GM19452 (cell line): Measurements from ENCODE around the gene CD34.
"Not testable (repeated sequence)": the region's sequence is repeated elsewhere in the genome, so short reads cannot be mapped to it uniquely, and the experiment has no call there.

ENCODE experiments used
- ATAC-seq: cut with Tn5 transposase; IDR thresholded peaks from one replicate; pipeline ENCODE4 v1.9.1; 2021; ENCODE audit not compliant: unreplicated experiment

The CD34 gene

DNA sequence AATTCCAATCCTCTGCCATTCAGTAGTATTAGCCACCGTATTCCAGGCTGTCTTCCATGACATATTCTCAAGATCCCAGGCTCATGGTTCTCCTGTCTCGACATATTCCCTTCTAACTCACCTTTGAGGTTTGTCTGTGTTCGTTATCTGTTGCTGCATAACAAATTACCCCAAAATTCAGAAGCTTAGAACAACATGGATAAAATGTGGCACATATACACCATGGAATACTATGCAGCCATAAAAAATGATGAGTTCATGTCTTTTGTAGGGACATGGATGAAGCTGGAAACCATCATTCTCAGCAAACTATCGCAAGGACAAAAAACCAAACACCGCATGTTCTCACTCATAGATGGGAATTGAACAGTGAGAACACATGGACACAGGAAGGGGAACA is 33.0 kb downstream of the CD34 start:
- ATAC-seq: not testable (repeated sequence)

DNA sequence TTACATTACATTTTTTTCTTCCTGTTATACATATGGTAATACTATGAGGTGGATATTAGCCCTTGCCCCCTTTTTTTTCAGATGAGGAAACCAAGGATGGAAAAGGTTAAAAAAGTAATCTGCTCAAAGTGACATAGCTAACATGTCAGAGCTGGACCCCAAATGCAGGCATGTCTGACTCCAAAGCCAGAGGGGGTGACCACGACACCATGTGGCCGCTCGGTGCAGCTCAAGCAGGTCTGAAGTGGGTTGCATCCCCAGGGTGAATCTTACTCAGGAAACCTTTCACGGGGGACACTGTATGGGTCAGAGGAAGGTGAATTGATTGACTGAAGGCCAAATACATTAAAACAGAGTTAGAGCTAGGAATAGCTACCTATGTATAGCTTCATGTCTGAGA is 34.8 kb downstream of the CD34 start:
- ATAC-seq: no peak

DNA sequence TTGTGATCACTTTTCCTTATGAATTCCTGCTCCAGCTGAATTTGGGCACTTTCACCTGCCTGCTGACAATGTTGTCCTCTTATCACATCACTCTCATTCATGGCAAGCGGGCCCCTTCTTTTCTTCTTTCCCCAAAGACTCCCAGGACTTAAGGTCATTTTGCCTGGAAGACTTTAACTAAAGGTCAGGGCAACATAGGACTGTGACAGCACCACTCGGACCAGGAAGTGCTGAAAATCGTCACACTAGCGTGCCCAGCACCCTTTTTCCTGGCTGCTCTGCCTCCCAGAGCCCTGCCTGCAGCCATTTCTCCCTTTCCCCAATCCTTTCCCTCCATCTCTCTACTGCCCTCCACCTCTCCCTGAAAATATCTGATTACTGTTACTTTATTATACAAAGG is 35.4 kb downstream of the CD34 start:
- ATAC-seq: no peak

DNA sequence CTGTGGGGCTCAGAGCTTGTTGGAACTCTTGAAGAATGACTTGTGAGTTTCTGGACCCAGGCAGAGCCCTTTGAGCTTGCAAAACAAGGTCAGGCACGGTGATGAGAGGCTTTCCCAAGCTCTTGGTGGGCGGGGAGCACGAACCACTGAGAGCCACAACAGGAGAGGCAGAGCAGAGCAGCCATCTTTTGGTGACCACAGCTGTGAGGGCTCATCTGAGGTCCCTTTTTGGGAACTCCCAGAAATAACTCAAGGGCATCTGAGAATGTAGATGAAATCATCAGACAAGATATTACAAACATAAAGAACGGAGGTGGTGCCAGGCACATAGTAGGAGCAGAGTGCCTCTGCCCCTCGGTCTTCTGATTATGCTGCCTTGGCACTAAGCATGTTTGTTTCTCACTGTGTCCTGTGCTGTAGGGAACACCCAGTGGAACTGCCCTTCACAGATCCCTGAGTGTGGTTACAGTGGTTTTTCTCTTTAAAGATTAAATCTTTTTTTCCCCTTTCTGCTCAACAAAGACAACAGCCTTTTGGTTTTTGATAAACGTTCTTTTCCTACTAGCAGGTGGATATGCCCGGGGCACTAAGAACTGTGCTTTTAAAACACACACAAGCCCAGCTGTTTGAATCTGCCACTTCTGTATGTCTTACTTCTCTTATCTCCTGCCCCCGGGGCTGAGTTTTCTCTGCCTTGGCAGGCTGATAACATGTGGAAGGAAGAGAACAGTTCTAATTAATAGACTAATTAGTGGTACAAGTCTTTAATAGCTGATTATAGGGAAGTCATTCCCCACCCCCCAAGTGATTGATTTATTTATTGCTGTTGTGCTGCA is 37.7 kb downstream of the CD34 start:
- ATAC-seq: no peak

DNA sequence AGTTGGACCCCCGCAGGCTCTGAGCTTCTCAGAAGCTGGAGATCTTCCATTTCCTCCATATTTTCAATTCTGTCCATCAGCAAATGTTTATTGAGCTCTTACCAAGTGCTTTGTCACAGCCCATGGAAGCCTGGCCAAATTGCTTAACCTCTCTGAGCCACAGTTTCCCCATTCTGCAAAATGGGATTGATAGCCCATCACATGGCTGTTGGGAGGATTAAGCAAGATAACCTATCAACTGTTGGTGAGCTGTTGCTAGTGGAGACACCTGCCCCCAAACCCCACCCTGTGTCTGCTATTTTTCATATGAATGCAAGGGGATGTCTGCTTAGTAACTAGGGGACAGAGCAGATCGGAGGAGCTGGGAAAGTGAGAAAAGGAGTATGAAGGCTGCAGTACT is 38.3 kb downstream of the CD34 start:
- ATAC-seq: no peak

DNA sequence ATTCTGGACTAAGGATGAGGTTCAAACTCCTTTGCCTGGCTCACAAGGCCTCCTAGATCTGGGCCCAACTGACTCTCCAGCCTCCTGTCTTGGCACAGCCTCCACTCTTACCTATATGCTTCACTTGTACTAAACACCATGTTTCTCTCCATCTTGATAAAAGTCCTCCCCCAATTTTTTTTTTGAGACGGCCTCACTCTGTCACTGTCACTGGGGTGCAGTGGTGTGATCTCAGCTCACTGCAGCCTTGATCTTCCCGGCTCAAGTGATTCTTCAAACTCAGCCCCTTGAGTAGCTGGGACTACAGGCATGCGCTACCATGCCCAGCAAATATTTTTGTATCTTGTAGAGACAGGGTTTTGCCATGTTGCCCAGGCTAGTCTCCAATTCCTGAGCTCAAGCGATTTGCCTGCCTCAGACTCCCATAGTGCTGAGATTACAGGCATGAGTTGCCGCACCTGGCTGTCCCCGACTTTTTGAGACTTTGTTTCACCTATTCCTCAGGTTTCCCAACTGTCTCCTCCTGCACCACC is 39.7 kb downstream of the CD34 start:
- no peak for ATAC-seq

DNA sequence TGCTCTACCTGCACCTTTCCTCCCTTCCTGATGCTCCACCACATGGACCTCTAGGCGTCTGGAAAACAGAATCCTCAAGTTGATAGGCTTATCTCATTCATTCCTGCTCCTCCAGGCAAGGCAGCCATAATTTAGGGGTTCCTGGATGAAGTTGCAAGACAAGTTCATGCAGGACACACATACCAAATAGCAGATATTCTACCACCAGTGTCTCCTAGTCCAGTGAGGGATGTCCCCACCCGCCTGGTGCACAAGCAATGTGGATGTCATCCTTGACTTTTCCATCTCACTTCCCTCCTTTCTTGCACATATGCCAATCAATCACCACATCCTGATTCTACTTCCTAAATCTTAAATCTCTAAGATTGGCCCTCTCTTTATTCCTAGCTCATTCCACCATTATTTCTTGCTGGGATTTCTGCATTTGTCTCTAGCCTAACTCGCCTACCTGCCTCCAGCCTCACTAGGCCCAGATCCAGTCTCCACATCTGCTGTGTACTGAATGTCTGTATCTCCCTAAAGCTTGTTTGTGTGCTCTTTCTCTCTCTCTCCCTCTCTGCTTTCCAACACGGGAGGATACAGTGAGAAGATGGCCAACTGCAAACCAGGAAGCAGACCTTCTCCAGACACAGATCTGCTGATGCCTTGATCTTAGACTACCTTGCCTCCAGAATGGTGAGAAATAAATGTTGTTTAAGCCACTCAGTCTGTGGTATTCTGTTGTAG is 40.5 kb downstream of the CD34 start:
- ATAC-seq: no peak

DNA sequence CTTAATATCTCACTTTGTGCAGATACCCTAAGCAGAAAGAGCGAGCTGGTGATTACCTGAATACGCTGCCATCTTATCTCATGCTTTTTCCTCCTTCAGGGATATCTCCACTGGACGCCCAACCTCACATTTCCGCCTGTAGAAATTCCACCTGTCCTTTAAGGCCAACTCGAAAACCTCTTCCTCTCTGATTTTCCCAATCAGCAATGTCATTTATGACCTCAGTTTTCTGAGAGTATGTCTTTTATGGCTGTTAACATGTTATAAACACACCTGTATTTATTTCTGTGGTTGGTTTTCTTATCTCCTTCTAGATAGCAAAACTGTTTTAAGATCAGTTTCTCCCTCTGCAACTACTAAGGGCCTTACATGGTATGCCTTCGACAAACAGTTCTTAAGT is 41.1 kb downstream of the CD34 start:
- ATAC-seq: no peak

DNA sequence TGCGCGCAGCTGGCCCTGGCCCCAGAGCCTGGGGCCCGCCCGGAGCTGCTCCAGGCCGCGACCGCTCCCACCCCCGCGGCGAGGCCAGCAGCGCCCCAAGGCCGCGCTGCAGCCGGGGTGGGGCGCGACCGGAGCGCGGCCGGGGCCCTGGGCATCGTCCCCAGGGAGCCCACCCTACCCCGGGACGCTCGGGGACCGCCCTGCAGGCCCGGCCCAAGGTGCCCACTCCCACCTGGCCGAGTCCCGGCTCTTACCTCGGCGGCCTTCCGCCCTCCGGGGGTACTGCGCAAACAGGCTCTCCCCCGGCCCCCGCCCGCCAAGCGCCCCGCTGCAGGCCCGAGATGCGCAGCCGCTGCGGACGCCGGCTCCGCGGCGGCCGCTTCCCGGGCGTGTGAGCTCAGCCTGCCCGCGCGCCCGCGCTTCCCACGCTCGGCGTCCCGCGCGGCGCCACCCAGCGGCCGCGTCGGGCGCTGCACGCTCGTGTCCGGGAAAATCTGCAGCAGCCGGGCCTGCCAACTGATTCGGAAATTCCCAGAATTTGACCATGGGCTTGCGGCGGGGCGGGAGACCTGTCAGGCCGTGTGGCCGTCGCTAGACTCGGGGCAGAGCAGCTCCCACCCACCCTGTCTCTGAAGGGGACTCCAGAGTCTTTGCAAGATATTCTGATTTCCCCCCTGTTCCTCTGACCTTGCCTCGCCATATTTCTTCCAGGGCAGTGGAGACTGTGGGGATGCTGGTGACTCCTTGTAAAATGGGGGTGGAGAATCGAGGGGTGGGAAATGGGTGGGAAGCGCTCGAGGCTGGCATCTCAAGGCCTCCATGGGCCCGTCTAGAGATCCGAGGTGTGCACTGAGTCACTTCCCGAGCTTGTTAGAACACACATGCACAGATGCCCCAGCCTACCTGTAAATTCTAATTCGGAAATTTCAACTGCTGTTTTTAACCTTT is 41.9 kb downstream of the CD34 start:
- peak; percentile 73 for ATAC-seq

DNA sequence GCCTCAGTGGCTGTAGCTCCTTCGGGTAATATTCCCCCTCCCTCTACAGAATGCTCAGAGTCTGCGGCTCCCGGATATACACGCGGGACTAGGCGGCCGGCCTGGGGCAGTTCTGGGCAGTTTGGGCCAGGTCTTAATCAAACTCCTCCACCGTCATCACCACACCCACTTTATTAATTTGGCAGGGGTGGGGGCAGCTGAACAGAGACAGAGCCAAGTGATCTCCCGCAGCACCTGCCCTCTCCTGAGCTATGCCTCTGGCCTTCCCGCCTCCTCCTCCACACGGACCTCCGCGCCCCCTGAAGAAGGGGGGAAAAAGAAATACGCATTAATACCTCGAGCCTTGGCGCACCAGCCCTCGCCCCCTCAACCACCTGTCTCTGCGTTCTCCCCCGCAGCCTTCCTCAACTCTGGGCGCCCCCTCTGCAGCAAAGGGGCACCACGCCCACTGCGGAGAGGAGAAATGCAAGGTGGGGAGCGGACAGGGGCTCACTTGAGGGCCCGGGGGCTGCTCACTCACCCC is 42.6 kb downstream of the CD34 start:
- no peak for ATAC-seq

DNA sequence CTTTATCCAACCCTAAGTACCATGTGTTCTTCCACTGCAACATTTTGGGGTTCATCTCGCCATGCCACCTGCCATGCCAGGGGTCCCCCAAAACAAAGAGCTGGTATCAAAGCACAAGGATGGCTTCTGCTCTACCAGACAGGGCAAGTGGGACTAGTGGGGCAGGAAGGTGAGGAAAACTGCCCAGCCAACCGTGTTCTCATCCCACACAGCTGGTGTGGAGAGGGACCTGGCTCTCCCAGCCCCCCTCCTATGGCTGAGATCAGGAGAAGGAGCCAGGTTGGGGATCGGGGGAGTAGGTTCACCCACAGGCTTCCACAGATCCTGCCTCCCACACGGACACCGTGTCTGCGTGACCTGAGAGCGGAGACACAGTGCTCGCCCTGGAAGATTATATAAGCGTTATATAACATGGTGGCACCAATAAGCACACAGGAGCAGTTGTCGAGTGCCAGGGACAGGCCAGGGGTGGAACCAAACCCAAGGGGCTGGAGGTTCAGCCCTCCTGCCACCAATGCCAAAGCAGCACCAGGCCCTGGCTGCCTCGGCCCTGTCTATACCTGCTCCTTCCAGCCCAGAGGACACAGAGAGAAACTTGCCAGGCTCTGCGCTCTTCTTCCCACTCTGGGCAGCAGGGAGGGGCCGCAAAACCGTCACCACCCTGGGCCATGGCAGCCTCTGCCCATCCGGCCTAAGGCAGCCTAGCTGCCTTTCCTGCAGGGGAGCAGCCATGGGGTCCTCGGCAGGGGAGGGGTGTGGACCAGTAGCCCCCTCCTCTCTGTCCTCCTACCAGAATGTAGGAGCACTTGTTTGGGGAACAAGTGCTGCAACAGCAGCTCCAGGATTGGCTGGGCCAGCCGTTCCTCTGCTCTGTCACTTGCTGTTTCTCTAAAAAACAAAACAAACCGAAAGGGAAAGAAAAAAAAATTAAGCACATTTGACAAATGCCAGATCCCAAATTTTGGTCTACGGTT is 43.5 kb downstream of the CD34 start:
- no peak for ATAC-seq

DNA sequence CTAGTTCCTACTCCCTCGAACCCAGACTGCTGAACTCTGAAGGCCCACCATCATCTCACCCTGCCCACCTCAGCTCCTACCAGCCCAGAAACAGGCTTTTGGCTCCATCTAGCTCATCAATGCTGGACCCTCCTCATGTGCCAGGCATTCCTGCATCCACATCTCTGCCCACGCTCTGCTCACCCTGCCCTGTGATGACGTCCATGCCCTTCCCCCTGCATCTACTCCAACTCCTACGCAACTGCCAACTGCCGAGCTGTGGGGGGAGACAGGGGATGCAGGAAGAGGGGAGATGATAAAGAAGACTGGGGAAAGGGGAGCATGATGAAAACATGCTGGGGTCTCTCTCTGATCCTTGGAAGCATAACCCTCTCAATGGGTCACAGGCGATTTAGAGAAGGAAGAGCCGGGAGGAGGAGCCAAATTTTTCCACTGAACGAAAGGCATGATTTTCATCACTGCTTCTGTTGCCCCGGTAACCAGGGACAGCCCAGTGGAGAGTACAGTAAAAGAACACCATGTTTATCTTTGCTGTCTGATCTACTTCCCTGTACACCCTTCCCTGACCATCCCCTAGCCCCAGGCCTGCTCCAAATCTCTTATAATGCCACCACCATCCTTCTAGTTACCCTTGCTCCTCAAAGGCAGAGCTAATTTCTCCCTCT is 44.3 kb downstream of the CD34 start:
- no peak for ATAC-seq

DNA sequence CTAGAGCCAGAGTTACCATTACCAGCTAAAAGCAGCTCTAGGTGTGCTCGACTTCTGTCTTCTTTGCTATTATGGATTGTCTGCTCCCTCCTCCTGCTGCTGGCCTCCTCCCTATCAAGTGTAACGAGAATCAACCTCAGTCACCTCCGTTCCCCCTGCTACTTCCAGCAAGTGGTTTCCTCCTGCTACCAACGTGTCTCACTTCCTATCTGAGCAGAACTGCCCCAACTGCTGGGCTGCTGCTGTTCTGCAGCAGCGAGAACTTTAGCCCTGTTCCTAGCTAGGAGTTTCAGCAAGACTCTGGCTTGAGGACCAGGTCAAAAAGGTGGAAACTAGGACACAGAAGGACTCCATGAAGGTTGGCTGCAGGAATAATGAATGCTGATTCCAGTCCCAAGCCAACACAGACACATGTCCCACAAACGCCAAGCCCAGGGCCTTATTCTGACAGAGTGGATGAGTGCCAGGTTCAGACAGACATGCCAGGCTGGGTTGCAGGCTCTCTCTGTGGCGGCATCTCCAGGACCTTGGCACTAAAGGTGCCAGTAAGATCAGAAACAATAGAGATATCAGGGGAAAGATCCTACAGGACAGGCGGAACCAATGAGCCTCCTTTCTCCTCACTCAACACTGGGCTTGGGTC is 46.9 kb downstream of the CD34 start:
- ATAC-seq: peak; percentile 63

DNA sequence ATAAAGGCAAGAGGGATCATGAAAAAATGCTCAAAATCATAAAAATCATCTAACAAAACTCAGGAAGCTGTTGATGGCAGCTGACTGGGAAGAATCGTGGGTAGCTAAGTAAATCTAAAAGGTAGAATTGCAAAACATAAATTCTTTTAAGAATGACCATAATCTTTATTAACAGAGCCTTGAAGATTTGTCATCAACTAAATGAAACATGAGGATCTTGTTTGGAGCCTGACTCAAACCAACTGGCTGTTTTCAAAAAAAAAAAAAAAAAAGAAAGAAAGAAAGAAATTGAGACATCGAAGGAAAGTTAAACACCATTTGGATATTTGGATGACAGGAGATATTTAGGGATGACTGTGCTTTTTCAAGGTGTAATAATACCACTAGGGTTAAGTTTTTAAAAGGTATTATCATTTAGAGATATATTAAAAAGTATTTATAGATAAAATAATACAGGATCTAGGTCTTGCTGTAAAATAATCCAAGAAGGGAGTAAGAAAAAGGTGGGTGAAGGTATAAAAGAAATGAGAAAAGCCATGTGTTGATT is 48.6 kb downstream of the CD34 start:
- no peak for ATAC-seq

DNA sequence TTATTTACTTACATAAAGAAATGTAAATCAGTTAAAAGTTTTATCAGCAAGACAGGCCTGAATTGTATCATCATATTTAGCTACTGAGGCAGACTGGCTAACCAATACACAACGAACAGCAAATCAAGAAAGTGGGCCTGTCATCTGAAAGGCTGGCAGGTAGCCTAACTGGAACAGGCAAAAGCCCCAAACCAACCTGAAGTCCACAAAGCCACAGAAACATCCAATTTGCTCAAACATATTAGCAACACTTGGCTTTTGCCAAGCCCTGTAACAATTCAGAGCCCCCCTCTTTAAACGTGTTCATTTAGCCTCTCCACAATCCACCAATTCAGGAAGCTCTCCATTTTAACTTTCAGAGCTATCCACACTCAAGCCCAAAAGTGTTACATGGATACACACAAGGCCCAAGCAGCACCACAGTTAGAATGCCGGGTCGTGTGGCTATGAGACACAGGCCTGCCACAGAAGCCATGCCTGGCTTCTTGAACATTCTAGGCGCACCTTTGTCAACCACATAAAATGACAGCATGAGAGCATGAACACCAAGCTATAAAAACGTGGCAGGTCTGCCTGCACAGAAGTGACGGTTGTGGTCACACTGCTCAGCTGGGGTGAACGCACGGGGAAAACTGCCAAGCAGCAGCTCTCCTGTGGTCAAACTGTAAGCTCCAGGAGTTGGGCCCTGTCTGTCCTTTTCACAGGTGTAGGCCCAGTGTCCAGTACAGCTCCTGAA is 49.3 kb downstream of the CD34 start:
- ATAC-seq: peak; percentile 54

DNA sequence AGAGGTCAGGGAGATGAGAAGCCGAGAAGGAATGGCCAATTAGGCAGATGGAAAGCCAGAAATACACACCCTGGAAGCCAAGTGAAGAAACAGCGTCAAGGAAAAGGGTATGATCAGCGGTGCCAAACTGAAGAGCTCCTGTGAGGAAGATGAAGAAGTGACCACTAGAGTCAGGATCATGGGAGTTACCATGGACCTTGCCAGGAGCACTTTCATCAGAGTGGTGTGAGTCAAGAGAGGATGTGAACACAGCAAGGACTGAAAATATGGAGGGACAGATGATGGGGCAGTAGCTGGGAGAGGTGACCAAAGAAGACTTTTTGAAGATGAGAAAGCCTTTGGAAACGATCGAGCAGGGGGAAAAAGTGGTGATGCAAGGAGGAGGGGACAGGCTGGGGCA is 50.4 kb downstream of the CD34 start:
- no peak for ATAC-seq

DNA sequence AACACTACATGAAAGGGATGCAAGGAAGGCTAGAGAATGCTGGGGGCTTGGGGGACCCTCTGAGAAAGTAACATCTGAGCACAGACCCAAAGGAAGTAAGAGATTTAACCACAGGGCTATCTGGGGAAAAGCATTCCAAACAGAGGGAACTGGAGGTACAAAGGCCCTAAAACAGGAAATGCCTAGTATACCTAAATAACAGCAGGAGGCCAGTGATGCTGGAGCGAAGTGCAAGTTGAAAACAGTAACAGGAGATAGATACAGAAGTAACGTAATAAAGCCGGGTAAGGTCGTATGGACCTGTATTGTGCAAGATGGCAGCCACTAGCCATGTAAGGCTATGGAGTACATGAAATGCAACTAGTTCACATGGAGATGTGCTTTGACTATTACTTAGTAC is 52.1 kb downstream of the CD34 start:
- no peak for ATAC-seq

DNA sequence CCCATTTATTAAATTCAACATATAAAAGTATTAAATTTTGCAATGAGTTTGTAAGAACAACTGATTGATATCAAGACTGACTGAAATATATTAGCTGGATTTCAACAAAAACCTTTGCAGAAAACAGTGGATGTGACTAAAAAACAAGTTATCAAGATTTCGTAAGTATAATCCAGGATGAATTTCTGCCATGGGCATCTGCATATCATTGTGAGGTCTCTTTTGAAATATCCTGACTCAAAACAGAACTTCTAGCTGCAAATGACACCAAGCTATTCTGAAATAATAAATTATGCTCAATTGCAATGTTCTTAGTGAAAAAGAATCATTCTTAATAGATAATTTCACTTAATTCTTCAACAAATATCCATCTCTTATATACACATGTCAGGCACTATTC is 52.6 kb downstream of the CD34 start:
- ATAC-seq: no peak
